ENCODE data around the gene KLRF2.

The KLRF2 gene

GRCh38 chr12:9900930-9901329 lies 19.6 kb downstream of the KLRF2 start:
- TF ChIP-seq CTCF (IDR thresholded peaks at IDR 0.05; ENCODE audit: low read depth, low read length, missing control alignments) = no peak
- DNase-seq (ENCODE audit: extremely low read depth, low read depth) = no peak
- no peak overlapping the region for H3K4me3 ChIP-seq (replicated peaks; ENCODE audit: low read depth, low read length)

- DNase-seq (ENCODE audit: extremely low read depth, low read depth) = no peak
- H3K4me3 ChIP-seq (replicated peaks; ENCODE audit: low read depth, low read length) = no peak overlapping the region
- no peak for TF ChIP-seq CTCF (IDR thresholded peaks at IDR 0.05; ENCODE audit: low read depth, low read length, missing control alignments)
These were observed 21.4 kb downstream of the KLRF2 start for GRCh38 chr12:9902539-9903228.

GRCh38 chr12:9906873-9907272 lies 25.6 kb downstream of the KLRF2 start:
- DNase-seq (ENCODE audit: extremely low read depth, low read depth) = no peak
- no peak for TF ChIP-seq CTCF (IDR thresholded peaks at IDR 0.05; ENCODE audit: low read depth, low read length, missing control alignments)
- H3K4me3 ChIP-seq (replicated peaks; ENCODE audit: low read depth, low read length) = no peak overlapping the region

- no peak for TF ChIP-seq CTCF (IDR thresholded peaks at IDR 0.05; ENCODE audit: low read depth, low read length, missing control alignments)
- no peak for DNase-seq (ENCODE audit: extremely low read depth, low read depth)
- no peak overlapping the region for H3K4me3 ChIP-seq (replicated peaks; ENCODE audit: low read depth, low read length)
These were observed 26.5 kb downstream of the KLRF2 start for GRCh38 chr12:9907769-9908168.

GRCh38 chr12:9908350-9908749 lies 27.1 kb downstream of the KLRF2 start:
- TF ChIP-seq CTCF (IDR thresholded peaks at IDR 0.05; ENCODE audit: low read depth, low read length, missing control alignments) = no peak
- no peak overlapping the region for H3K4me3 ChIP-seq (replicated peaks; ENCODE audit: low read depth, low read length)
- no peak for DNase-seq (ENCODE audit: extremely low read depth, low read depth)

- no peak for TF ChIP-seq CTCF (IDR thresholded peaks at IDR 0.05; ENCODE audit: low read depth, low read length, missing control alignments)
- DNase-seq (ENCODE audit: extremely low read depth, low read depth) = no peak
- no peak overlapping the region for H3K4me3 ChIP-seq (replicated peaks; ENCODE audit: low read depth, low read length)
These were observed 28.4 kb downstream of the KLRF2 start for GRCh38 chr12:9909724-9910123.

Data from HFF-Myc (cell line).